K562 (cell line): ENCODE results near the gene SEC14L5.

Experiments
- FOXK2 ChIP-seq, 2 experiments: fragments of 450-650 bp; IDR thresholded peaks in 1 of 2; conservative IDR thresholded peaks in 1 of 2; 2 replicates each; pipeline ENCODE4 v1.6.1; 2016; ENCODE audit warnings: low read depth in 2 of 2, mild to moderate bottlenecking in 1 of 2
- POLR2AphosphoS5 ChIP-seq: IDR thresholded peaks from 2 replicates; pipeline ENCODE4 v1.6.1; 2011; ENCODE audit warnings: mild to moderate bottlenecking, low read depth, low read length, moderate library complexity; ENCODE audit not compliant: control insufficient read depth, insufficient read depth

DNA sequence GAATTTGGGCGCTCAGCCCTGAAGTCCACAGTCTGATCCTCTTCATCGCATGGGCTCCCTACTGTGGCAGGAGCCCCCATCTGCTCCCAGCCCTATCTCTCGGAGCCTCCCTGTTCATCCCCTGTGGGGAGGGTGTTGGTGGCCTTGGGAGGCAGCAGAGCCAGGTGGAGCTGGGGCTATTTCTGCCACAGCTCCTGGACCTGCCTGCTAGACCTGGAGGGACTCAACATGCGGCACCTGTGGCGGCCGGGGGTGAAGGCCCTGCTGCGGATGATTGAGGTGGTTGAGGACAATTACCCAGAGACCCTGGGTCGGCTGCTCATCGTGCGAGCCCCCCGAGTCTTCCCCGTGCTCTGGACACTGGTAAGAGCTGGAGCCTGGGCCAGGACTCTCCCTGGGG, 45.1 kb downstream of the SEC14L5 start:
- TF ChIP-seq FOXK2 (conservative IDR thresholded peaks at IDR 0.05 in 1 of 2, IDR thresholded peaks at IDR 0.05 in 1 of 2; ENCODE audit: low read depth in 2 of 2) (no peak), POLR2AphosphoS5 (no peak)
